HG02623 (cell line): ENCODE measurements around the gene MYH4.

Experiments
- ATAC-seq: cut with Tn5 transposase; IDR thresholded peaks from one replicate; pipeline ENCODE4 v1.9.1; 2021; ENCODE audit warnings: moderate library complexity; ENCODE audit not compliant: unreplicated experiment

MYH4 gene

DNA sequence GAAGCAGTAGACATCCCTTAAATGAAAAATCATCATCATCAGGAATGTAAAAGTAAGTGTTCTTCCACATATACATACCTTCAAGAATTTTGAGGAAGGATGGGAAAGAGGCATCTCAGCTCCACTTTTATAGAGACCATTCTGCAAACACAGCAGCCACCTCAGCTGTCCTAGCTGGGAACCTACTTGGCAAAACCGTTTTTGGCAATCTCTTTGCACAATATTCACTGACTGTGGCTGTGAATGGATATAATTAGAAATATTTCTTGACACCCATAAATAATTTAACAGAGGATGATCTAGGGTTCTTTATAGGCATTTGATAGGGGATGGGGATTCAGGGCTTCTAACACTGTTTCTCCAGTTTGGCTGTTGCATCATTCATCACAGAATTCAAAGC is at the start of gene MYH4:
Gene MYH4, minus strand, starts transcription at position 101 of the 400 bp plus-strand sequence. CDS start 2,814 bp downstream, outside the sequence.
- ATAC-seq, result no peak

DNA sequence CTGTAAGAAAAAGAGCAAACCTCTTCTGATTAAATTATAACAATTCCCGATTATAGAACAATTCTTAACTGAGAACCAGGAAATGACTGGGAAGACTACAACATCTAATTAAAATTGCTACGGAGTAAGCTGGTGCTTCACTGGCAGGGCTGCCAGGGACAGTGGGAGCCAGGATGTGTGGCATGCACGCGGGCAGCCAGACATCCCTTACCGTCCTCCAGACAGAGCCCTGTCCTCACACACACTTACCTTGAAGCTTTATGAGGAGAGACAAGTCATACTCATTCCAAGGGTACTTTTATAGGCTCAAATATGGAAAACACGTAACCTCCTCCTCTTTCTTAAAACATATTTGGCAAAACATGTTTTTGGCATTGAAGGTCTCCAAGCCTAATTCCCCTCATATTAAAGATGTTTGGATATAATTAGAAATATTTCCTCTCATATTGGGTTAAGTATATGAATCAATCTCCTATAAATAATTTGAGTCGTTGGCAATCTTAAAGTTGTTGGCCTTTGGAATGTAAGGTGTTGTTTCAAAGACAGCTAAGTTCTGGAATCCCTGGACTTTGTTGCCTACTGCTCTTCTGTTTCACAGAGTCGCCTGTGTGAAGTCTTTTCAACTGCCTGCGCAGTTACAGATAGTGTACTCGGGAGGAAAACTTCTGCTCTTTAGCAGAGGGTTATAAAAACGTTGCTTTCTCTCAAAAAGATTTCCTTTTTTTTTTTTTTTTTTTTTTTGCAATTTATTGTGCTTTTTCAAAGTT is 49.1 kb upstream of the MYH4 start, which contains the start of gene MYH1:
Gene MYH1, minus strand, starts transcription at position 272 of the 767 bp plus-strand sequence. CDS start 1,900 bp downstream, outside the sequence.
- ATAC-seq, result no peak

DNA sequence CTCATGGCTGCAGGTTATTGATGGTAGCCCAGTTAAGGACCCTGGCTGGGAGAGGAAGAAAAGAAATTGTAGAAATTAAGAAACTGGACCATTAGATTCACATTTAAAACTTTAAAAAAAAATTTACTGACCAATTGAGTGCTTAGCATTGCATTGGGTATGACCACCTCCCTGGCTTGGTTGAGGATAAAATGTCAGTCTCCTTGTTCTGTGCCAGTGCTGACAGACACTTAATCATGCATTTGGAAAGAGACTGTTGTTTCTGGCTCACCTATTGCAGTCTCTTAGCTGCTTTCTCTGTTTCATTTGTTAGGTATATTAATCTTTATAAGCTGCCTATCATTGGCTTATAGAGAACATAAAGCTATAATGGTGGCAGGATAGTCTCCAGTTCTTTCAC is 47.3 kb upstream of the MYH4 start:
- ATAC-seq, result no peak

DNA sequence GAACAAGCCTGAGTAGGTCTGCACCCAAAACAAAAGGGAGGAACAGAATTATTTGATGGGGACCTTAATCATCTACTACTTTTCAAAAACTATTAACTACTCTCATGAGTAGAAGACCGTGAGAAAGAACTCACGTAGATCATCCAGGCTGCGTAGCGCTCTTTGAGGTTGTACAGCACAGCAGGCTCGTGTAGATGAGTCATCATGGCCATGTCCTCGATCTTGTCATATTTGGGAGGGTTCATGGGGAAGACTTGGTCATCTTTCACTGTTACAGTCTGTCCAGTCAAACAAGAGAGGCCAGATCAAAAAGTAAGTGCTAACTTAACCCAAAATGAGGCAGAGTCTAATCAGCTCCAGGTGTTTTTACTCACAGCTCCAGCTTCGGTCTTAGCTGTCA is 46.7 kb upstream of the MYH4 start:
- no peak for ATAC-seq

DNA sequence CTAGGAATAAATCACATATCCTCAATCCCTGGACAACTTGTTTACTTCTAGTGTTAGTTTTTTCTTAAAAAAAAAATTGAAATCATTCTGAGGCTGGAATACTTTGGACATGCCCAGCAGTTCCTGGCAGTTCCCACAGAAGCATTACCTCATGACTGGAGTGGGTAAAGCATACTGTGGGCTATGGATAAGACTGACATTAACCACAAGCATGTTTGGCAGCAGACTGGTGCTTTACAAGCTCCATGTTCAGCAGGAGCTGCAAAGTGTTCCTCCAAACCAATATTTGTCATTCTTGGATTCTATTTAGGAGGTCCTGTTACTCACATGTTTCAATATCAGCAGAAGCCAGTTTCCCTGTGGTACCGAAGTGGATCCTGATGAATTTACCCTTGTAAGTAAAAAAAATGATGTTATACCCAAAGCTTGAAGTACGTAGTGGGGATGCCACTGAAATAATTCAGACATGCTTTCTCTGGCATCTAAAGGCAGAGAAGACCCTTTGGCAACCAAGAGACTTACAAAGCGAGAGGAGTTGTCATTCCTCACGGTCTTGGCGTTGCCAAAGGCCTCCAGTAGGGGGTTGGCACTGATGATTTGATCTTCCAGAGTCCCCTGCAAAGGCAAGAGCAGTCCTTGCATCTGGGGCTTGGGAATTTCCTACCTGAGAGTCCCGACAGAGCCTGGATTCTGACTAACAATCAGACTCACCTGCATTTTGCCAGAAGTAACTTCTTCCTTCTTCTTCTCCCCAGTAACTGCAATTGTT is 44.1 kb upstream of the MYH4 start:
- no peak for ATAC-seq

DNA sequence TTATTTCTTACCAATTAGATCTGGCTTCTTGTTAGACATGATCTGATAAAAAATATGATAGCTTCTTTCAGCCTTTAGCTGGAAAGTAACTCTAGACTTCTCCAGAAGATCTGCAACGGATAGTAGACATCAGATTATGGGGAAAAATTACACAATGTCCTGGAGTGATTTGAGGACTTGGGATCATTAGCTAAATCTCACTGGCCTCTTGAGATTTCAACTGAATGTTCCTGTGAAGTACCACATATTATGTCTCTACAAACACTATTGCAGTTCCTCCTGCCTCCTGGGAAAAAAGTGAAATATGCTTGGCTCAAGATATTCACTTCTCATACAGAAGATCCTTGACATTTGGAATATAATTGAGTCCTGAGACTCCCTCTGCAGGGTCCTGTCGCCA is 43.5 kb upstream of the MYH4 start:
- ATAC-seq, result no peak

DNA sequence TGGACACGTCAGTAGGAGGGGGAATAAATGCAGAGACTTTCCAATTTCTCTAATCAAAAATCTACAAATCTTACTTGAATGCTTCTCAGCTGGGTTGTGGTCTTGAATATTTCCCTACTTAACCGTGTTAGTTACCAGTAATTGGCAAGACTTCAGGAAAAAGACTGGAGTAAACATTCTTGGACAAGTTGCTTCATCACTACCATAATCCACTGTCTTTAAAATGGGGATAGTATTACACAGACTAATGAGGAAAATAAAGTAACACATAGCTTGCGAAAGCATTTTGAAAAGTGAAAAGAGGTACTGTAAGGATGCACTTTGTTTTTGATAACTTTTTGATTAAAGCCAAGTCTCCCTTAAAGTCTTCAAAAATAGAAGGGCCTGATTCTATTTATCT is 30.6 kb upstream of the MYH4 start:
- ATAC-seq, result no peak

DNA sequence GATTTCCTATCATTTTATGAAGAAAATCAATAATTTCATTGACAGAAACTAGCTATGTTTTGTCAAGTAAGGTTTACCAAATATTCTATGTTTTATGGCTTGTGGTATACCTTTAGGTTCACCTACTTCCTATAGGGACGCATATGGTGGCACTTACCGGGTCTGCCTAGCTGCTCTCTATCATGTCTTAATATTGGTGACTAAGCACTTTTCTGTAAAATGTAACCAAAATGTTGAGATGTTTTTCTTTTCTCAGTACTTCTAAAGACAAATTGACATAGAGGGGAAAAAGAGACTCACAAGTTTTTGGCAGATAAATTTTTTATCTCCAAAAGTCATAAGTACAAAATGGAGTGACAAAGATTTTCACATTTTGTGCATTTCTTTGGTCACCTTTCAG is 22.6 kb upstream of the MYH4 start:
- ATAC-seq, result no peak

DNA sequence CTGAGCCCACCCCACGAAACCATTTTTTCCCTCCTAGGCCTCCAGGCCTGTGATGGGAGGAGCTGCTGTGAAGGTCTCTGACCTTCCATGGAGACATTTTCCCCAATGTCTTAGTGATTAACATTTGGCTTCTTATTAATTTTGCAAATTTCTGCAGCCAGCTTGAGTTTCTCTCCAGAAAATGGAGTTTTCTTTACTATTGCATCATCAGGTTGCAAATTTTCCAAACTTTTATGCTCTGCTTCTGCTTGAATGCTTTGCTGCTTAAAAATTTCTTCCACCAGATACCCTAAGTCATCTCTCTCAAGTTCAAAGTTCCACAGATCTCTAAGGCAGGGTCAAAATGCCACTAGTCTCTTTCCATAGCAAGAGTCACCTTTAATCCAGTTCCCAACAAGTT is 12.9 kb upstream of the MYH4 start:
- no peak for ATAC-seq

DNA sequence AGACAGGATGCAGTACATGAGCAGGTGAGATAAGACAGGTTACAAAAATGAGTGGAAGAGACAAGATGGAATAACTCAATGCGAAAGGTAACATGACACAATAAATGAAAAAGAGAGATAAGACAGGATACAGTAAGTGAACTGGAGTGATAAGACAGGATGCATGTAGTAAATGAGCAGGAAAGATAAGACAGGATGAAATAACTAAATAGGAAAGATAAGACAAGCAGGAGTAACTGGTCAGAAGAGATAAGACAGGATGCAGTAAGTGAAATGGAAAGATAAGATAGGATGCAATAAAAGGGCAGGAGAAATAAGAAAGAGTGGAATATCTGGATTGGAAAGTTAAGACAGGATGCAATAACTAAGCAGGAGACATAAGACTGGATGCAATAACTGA is 8.3 kb upstream of the MYH4 start:
- ATAC-seq, result no peak

DNA sequence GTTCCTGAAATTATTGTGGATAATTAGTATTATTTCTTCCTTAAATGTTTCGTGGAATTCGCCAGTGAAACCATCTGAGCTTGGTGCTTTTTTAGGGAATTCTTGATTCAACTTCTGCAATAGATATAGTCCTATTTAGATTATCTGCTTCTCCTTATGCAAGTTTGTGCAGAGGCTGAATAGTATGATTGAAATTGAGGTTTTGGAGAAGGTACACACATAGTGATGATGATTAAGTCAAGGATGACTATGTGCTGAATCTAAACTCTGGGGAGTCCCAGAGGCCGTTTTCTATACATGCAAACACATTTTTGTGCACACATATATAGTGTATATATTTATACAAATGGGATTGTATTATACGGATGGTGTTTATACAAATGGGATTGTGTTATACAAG is 5.2 kb upstream of the MYH4 start:
- ATAC-seq, result no peak

DNA sequence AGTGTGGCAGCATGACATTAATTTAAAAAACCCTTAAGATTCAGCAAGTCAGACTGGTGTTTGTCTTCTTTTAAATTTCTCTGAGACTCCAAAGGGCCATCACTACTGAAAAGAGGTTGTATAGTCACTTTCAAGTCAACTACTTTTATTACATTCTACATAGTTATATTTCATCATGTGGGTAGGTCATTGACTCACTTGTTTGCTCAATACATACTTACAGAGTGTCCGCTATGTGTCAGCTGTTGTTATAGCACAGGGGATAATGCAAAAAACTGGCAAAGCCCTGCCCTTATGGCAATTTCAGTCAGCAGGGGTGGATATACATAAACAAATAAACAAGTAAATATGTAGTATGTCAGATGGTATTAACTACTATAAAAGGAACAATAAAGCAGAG is 2.5 kb upstream of the MYH4 start:
- ATAC-seq, result no peak

DNA sequence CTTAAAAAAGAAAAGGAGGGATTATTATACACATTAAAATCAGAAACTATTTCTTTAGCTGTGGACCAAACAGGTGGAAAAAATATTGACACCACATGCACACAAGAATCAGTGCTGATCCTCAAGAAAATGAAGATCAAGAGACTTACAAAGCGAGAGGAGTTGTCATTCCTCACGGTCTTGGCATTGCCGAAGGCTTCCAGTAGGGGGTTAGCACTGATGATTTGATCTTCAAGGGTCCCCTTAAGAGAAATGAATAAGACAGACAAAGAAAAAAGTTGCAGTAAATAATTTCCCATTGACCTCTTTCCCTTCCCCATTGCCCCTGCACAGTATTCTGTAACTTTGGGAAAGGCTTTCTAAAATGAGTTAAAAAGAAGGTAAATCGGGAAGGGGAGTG is 6.0 kb downstream of the MYH4 start:
- no peak for ATAC-seq

DNA sequence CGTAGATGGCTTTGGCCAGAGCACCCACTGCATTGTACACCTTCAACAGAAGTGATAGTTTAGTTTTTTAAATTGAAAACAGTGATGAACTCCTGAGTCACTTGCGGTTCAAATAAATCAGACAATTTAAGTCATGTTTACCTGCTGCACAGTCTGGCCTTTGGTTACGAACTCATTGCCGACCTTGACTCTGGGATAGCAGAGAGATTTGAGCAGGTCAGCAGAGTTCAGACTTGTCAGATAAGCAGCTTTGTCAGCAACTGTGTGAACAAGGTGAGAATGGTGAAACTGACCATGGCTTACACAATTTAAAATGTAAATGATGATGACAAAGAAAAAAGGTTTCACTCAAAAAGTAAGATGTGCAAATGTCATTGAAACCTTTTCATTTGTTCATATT is 9.3 kb downstream of the MYH4 start:
- no peak for ATAC-seq

DNA sequence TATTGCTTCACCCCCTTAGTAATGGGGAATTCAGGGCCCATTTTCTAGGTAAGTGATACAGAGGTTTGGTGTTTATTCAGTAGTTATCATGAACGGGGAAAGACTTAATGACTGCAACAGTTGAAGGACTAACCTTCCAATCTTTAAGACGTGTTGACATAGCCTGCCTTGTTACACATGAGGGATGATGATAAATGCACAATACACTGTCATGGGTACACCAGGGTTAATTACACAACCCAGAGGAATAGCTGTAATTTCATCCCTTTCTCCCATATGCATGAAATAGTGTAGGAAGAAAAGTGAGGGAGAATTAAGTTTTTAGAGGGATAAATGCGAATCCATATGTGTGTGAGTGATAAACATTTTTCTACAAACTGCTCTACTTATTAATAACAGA is 10.7 kb downstream of the MYH4 start:
- no peak for ATAC-seq

DNA sequence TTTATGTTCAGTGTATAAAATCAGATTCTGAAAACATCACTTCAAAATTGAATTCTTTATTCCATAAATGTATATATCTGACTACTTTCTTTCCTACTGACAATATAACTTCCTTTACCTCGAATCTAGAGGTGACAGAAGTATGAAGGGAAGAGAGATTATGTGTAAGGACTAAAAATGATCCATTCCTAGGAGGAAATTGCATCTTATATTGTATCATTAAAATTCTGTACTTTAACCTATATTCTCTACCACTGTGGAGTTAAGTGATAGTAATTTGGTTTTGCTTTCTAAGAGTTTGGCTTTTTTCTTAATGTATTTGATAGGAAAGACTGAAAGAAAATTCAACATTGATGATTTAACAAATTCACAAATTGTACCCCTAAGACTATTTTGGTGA is 11.4 kb downstream of the MYH4 start:
- ATAC-seq, result no peak

DNA sequence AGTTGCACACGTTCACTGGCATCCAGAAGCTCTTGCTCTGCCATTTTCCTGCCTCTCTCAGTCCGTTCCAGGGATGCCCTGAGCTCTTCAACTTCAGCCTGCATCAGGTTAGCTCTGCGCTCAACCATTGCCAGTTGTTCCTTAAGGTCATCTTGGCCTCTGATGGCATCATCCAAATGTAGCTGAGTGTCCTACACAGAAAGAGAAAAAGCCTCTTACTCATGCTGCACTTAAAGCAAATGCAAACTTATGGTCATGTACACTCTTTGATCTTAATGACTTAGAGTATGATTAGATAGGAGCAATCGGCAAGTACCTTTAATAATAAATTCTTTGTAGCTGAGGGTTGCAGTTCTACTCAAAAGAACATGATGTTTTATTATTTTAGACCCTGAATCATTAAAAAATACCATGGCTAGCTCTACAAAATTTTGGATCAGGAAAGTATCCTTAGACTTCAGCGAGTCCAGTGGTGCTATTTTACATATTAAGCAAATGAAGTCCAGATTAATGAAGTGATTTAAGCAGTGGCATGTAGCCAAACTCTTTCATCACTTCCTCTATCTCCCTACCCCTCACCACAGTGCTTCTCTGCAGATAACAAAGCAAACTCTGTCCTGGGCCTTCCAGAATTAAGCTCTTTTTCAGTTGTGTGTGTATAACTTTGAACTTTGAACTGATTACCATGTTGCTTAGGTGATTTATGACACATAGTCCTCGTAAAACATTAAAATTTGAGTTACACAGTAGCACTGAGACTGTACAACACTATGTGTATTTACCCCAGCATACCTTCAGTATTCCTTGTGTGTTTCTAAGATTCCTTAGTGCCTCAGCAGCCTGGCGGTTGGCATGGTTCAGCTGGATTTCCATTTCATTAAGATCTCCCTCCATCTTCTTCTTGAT is 22.1 kb downstream of the MYH4 start:
- ATAC-seq, result no peak

DNA sequence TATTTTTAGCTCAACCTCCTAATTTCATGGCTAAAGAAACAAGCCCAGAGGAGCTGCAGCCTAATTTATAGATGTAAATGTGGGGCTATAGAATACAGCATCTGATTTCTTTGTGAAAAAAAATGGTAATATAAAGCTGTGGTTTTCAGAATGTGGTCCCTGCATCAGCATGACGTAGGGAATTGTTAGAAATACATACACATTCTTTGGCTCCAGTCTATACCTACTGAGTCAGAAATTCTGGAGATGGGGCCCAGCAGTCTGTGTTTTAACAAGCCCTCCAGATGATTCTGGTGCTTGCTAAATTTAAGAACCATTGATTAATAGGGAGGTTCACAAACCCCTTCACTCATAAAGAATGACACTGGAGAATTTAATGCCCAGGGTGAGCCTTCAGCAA is 29.5 kb downstream of the MYH4 start:
- ATAC-seq, result no peak

DNA sequence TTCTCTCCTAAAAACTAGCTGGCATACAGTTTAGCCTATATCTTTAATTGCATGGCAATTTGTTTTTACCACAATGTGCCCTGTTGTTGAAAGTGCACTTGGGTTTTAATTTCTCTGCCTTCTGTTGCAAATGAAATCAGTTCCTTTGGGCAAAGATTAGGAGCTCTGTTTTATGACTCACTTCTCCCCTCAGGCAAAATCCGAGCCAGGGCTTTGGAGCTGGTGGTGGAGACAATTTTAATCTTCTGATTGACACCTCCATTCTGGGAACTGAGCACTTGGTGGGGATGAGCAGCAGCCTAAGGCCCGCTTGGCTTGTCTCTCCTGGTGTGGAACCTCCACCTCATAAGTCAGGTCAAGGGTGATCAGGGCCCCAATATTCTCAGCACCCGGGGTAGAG is 34.3 kb downstream of the MYH4 start:
- no peak for ATAC-seq

DNA sequence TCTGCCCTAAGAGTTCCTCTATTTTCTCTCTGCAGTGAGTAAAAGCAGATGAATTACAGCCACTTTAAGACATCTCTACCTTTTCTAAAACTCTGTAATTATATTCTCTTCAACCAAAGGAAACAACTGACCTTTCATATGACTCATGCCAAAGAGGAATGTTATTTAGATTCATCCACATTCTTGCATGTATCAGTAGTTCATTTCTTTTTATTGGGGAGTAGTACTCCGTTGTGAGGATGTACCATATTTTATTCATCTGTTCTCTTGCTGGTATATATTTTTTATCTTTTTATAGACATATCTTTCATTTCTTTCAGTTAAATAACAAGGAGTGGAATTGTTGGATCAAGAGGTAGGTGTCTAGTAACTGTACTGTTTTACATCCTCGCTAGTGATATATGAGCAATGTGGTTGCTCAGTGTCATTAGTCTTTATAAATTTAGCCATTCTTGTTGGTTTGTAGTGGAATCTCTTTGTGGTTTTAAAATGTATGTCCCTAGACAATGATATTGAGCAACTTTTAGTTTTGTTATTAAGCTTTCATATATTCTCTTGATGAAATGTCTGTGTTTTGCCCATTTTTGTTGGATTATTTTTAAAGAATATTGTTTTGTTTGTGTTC is 39.8 kb downstream of the MYH4 start:
- no peak for ATAC-seq

DNA sequence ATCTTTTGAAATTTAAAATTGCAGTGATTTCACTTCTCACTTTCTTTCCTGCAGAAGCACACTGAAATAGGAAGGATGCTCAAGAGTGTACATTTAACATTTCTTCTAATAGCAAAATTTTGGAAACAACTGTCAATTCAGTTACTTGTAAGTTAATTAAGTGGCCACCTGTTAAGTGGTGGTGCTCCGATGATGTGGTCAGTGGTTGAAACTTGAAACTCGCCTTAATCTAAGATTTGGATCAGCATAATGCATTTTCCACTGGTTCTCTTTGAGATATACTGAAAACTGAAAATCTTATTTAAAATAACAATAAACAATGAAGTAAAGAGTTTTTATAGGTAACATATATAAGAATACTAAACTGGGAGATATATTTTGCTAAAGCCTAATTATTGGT is 40.6 kb downstream of the MYH4 start:
- no peak for ATAC-seq
